GM12878 (cell line): ENCODE results near the gene EYS. TPM values are rescaled to one million over a fixed set of nuclear protein-coding genes. Genes with fewer than 3 reads are reported as not detected.

ENCODE experiments used
- ATAC-seq: fragments of 200-7000 bp; cut with Tn5 transposase; 3 replicates; pipeline ENCODE4 v1.9.1; 2020; ENCODE audit warnings: mild to moderate bottlenecking, moderate library complexity
- BruUV-seq: library from RNA; stranded (reverse); fragments of 400-500 nt; replicated peaks from 2 replicates; lab custom pipeline; 2021; lab: Mats Ljungman, UMichigan
- CTCF ChIA-PET: fragments of 300-600 bp; sonication (Branson Sonifier 250); formaldehyde crosslinking; extraction: SDS; loops from one replicate; lab custom pipeline; 2021; ENCODE audit warnings: inconsistent platforms; lab: Yijun Ruan, JAX
- POLR2A ChIA-PET: fragments of 350-600 bp; formaldehyde crosslinking; extraction: SDS; loops from one replicate; lab custom pipeline; 2021; ENCODE audit warnings: inconsistent platforms; lab: Charles Lee
- RAD21 ChIA-PET: fragments of 300-600 bp; sonication (Branson Sonifier 250); formaldehyde crosslinking; loops from one replicate; lab custom pipeline; 2023; ENCODE audit warnings: antibody characterized with exemption; ENCODE audit not compliant: unreplicated experiment; lab: Charles Lee
- SMC1A ChIA-PET: fragments of 300-600 bp; sonication (Branson Sonifier 250); formaldehyde crosslinking; loops from one replicate; lab custom pipeline; 2023; ENCODE audit not compliant: unreplicated experiment, uncharacterized antibody; lab: Charles Lee
- DNase-seq: peaks from one replicate; pipeline ENCODE4 v3.0.0-alpha.2; 2011; ENCODE audit warnings: low read depth, low spot score
- FAIRE-seq: peaks from 3 replicates; lab custom pipeline; 2011; peaks lifted over from hg19 to GRCh38; lab: Jason Lieb, UNC
- H2AFZ ChIP-seq: 2 replicates; pipeline ENCODE4 v1.6.0; 2011; ENCODE audit warnings: low read depth, low read length, control low read depth; ENCODE audit not compliant: control insufficient read depth
- H3K27ac ChIP-seq: 2 replicates; pipeline ENCODE4 v1.5.1; 2011; ENCODE audit warnings: control low read depth; ENCODE audit not compliant: control insufficient read depth, insufficient read depth
- H3K27me3 ChIP-seq, 2 experiments: replicated peaks in 1 of 2; 2 replicates each; pipeline versions ENCODE4 v1.6.0 to v1.6.1; 2011; ENCODE audit warnings: low read length in 1 of 2; ENCODE audit not compliant: control insufficient read depth in 2 of 2, insufficient read depth in 2 of 2
- H3K36me3 ChIP-seq, 2 experiments: 2 replicates each; pipeline ENCODE4 v1.5.1; 2011; ENCODE audit warnings: low read length in 1 of 2; ENCODE audit not compliant: control insufficient read depth in 2 of 2, insufficient read depth in 2 of 2
- H3K4me1 ChIP-seq: 2 replicates; pipeline ENCODE4 v1.6.1; 2011; ENCODE audit warnings: mild to moderate bottlenecking, low read length, moderate library complexity, mixed read lengths; ENCODE audit not compliant: control insufficient read depth, insufficient read depth
- H3K4me2 ChIP-seq: 2 replicates; pipeline ENCODE4 v1.6.0; 2011; ENCODE audit warnings: control low read depth; ENCODE audit not compliant: control insufficient read depth, insufficient read depth
- H3K4me3 ChIP-seq: fragments of 200-600 bp; sonication (generic); 2 replicates; pipeline ENCODE4 v1.5.1; 2016
- H3K79me2 ChIP-seq: 2 replicates; pipeline ENCODE4 v1.6.0; 2011; ENCODE audit warnings: low read length; ENCODE audit not compliant: control insufficient read depth, insufficient read depth
- H3K9ac ChIP-seq: 2 replicates; pipeline ENCODE4 v1.8.0; 2011; ENCODE audit warnings: low read length, control low read depth, mixed read lengths; ENCODE audit not compliant: control insufficient read depth, insufficient read depth
- H3K9me3 ChIP-seq: replicated peaks from 3 replicates; pipeline ENCODE4 v1.5.1; 2011; ENCODE audit warnings: mild to moderate bottlenecking, low read length; ENCODE audit not compliant: control insufficient read depth, insufficient read depth
- H4K20me1 ChIP-seq: 2 replicates; pipeline ENCODE4 v1.6.0; 2011; ENCODE audit not compliant: control insufficient read depth, insufficient read depth
- ASH2L ChIP-seq: fragments of 300-600, 200-600 bp; sonication (generic); IDR thresholded peaks from 2 replicates; pipeline ENCODE4 v1.6.1; 2017; ENCODE audit warnings: low read depth, mild to moderate bottlenecking, borderline replicate concordance
- BRCA1 ChIP-seq: IDR thresholded peaks from 2 replicates; pipeline ENCODE4 v1.6.1; 2011; ENCODE audit warnings: low read depth, low read length, improper control_type of control experiment
- CREB1 ChIP-seq: IDR thresholded peaks from 2 replicates; pipeline ENCODE4 v1.6.1; 2012; ENCODE audit warnings: low read depth, mild to moderate bottlenecking, inconsistent platforms
- FOXK2 ChIP-seq: fragments of 450-650 bp; IDR thresholded peaks from 2 replicates; pipeline ENCODE4 v1.6.1; 2017; ENCODE audit warnings: mild to moderate bottlenecking, moderate library complexity
- GABPA ChIP-seq: IDR thresholded peaks from 2 replicates; pipeline ENCODE4 v1.6.1; 2014; ENCODE audit warnings: antibody characterized with exemption, low read depth, mild to moderate bottlenecking, inconsistent platforms
- NBN ChIP-seq: fragments of 450-650 bp; IDR thresholded peaks from 2 replicates; pipeline ENCODE4 v1.6.1; 2016
- RELA ChIP-seq: fragments of 450-650 bp; IDR thresholded peaks from 2 replicates; pipeline ENCODE4 v1.8.0; 2014; ENCODE audit warnings: borderline replicate concordance; ENCODE audit not compliant: partially characterized antibody
- SPI1 ChIP-seq: IDR thresholded peaks from 2 replicates; pipeline ENCODE4 v1.6.1; 2011; ENCODE audit warnings: low read depth, mild to moderate bottlenecking, low read length, moderate library complexity, borderline replicate concordance; ENCODE audit not compliant: insufficient read depth
- SREBF2 ChIP-seq: IDR thresholded peaks from 2 replicates; pipeline ENCODE4 v1.6.1; 2012; ENCODE audit warnings: mild to moderate bottlenecking, low read length
- TCF12 ChIP-seq: IDR thresholded peaks from 2 replicates; pipeline ENCODE4 v1.6.1; 2011; ENCODE audit warnings: low read depth, mild to moderate bottlenecking, low read length
- YBX1 ChIP-seq: fragments of 450-650 bp; IDR thresholded peaks from 2 replicates; pipeline ENCODE4 v1.6.1; 2016; ENCODE audit warnings: antibody characterized with exemption
- WGBS: methylation state at CpG from one replicate; pipeline ENCODE4 v1.1.6; 2016; ENCODE audit warnings: low lambda C conversion rate; ENCODE audit not compliant: insufficient replicate concordance, insufficient coverage; ENCODE audit errors: missing lambda C conversion rate; 5-methylcytosine and 5-hydroxymethylcytosine counted together
- in situ Hi-C: fragments of 300-500 bp; cut with MboI; formaldehyde crosslinking; loops from 9 replicates; pipeline ENCODE4 v1.14.3; 2018; ENCODE audit warnings: mixed read lengths
- intact Hi-C: fragments of 100-400 bp; cut with micrococcal nuclease; formaldehyde crosslinking; loops from one replicate; pipeline ENCODE4 v1.14.2; 2022; ENCODE audit not compliant: unreplicated experiment
- polyA plus RNA-seq, 11 experiments: library from polyadenylated mRNA; depleted of rRNA in 4 of 11; unstranded in 6 of 11; stranded (reverse) in 5 of 11; fragments of >200 nt; fragmentation: Nextera tagmentation in 4 of 11; fragmentation: Illumina TruSeq in 1 of 11; extraction: Ambion mirVana in 4 of 11; extraction: Trizol in 1 of 11; gene quantifications; 1 replicate in 1 of 11; 2 replicates in 10 of 11; pipeline versions ENCODE4 v1.2.1 to v1.2.3, GENCODE V29; 2011 to 2016; ENCODE audit warnings: inconsistent platforms in 2 of 11, missing spikeins in 2 of 11, low read depth in 1 of 11
- total RNA-seq, 4 experiments: library from RNA; depleted of rRNA in 3 of 4; stranded (reverse); fragments of >200 nt in 3 of 4; fragmentation: Illumina TruSeq in 1 of 4; extraction: Trizol in 1 of 4; gene quantifications; 2 replicates each; pipeline versions ENCODE4 v1.2.1 to v1.2.3, GENCODE V29; 2013 to 2021
- TF ChIP-seq, protein P1 (sequence below): fragments of 450-650 bp; IDR thresholded peaks from 2 replicates; pipeline ENCODE4 v1.6.1; 2018; ENCODE audit warnings: borderline replicate concordance, mild to moderate bottlenecking; ENCODE audit not compliant: partially characterized antibody
- TF ChIP-seq, protein P2 (sequence below): fragments of 450-650 bp; IDR thresholded peaks from 2 replicates; pipeline ENCODE4 v1.6.1; 2017; ENCODE audit warnings: antibody characterized with exemption, mild to moderate bottlenecking, moderate library complexity
- TF ChIP-seq, protein P3 (sequence below): IDR thresholded peaks from 2 replicates; pipeline ENCODE4 v1.6.1; 2012; ENCODE audit warnings: low read depth, low read length, improper control_type of control experiment

The EYS gene
- total and polyA plus RNA-seq, 10 of the 15 experiments (the other 5 are each of a cell fraction or from before 2014, with no cell fraction given) = under 0.01 to 0.14 (median 0.02) TPM; not detected in 1

DNA sequence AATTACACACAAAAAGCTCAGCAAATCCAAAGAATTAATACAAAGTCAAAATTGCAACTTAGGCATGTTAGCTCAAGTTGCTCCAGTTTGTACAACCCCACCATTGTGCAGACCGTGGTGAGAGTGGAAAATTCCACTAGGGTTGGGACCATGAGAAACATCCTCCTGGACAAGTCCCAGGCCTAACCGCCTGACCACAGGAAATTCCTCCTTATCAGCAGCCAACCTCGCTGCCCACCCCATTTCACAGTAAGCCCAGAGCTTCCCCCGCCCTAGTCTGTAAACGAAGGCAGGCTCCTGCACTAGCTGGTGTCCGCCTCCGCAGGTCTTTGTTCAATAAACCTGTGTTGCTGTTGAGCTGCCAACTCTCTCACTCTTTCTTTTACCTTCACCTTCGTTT is 1023.3 kb downstream of the EYS start (continued):
- no peak for TF ChIP-seq SREBF2

DNA sequence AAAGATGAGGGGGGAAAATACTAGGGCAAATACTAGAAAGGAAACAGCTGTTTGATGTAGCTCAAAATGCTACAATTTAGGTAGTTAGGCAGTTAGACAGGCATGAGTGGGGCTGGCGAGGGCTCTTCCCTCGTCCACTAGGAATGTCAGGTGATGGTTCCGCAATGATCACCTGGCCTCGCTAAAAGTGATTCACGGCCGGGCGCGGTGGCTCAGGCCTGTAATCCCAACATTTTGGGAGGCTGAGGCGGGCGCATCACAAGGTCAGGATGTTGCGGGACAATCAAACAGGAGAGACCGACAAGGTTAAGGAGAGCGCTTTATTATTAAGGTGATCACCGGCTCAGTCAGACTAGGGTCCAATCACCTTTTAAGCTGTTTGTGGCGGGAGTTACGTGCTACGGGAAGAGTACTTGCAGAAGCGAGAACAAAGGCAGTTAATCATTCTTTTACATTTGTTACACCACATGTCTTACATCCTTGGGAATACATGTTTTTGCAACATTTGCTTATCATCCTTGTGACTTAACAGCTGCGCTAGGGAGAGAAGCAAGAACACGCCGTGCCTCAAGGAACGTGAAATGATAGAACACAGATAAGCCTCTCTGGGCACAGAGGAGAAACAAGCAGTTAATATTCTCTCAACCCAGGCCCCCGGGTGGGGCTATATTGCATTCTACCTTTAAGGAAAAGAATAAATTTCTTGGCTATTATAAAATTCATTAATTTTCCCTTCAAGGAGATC is 1025.4 kb downstream of the EYS start:
- H3K27ac ChIP-seq = no peak overlapping the region
- no peak overlapping the region for H3K9ac ChIP-seq
- intact Hi-C loops = no loop called here
- ChIA-PET POLR2A (no interaction called here), CTCF (no interaction called here), SMC1A (no interaction called here), RAD21 (no interaction called here)
- no peaks in the 10 kb centered on the region for H3K27me3 ChIP-seq
- no peaks in the 10 kb centered on the region for H3K36me3 ChIP-seq
- H3K79me2 ChIP-seq = no peaks in the 10 kb centered on the region
- no TSS peak for BruUV-seq
- no peak overlapping the region for H2AFZ ChIP-seq
- no peaks in the 10 kb centered on the region for H4K20me1 ChIP-seq
- in situ Hi-C loops = no loop called here
- H3K4me2 ChIP-seq = no peak overlapping the region
- WGBS = 60% methylated on average over 23 of the region's 23 CpGs
- ATAC-seq (no peak), DNase-seq (no peak), FAIRE-seq (no peak)
- H3K4me1 ChIP-seq = no peaks in the 10 kb centered on the region
- no peak overlapping the region for H3K4me3 ChIP-seq
- no peaks in the 10 kb centered on the region for H3K9me3 ChIP-seq
- TF ChIP-seq, protein P1, sequence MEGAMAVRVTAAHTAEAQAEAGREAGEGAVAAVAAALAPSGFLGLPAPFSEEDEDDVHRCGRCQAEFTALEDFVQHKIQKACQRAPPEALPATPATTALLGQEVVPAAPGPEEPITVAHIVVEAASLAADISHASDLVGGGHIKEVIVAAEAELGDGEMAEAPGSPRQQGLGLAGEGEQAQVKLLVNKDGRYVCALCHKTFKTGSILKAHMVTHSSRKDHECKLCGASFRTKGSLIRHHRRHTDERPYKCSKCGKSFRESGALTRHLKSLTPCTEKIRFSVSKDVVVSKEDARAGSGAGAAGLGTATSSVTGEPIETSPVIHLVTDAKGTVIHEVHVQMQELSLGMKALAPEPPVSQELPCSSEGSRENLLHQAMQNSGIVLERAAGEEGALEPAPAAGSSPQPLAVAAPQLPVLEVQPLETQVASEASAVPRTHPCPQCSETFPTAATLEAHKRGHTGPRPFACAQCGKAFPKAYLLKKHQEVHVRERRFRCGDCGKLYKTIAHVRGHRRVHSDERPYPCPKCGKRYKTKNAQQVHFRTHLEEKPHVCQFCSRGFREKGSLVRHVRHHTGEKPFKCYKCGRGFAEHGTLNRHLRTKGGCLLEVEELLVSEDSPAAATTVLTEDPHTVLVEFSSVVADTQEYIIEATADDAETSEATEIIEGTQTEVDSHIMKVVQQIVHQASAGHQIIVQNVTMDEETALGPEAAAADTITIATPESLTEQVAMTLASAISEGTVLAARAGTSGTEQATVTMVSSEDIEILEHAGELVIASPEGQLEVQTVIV = no peak
- no peak for TF ChIP-seq ASH2L
- no peak for TF ChIP-seq NBN
- TF ChIP-seq, protein P2, sequence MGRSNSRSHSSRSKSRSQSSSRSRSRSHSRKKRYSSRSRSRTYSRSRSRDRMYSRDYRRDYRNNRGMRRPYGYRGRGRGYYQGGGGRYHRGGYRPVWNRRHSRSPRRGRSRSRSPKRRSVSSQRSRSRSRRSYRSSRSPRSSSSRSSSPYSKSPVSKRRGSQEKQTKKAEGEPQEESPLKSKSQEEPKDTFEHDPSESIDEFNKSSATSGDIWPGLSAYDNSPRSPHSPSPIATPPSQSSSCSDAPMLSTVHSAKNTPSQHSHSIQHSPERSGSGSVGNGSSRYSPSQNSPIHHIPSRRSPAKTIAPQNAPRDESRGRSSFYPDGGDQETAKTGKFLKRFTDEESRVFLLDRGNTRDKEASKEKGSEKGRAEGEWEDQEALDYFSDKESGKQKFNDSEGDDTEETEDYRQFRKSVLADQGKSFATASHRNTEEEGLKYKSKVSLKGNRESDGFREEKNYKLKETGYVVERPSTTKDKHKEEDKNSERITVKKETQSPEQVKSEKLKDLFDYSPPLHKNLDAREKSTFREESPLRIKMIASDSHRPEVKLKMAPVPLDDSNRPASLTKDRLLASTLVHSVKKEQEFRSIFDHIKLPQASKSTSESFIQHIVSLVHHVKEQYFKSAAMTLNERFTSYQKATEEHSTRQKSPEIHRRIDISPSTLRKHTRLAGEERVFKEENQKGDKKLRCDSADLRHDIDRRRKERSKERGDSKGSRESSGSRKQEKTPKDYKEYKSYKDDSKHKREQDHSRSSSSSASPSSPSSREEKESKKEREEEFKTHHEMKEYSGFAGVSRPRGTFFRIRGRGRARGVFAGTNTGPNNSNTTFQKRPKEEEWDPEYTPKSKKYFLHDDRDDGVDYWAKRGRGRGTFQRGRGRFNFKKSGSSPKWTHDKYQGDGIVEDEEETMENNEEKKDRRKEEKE = no peak
- TF ChIP-seq CREB1 = no peak
- TF ChIP-seq TCF12 = no peak
- TF ChIP-seq FOXK2 = no peak
- TF ChIP-seq SPI1 = no peak
- no peak for TF ChIP-seq RELA
- no peak for TF ChIP-seq GABPA
- TF ChIP-seq, protein P3, sequence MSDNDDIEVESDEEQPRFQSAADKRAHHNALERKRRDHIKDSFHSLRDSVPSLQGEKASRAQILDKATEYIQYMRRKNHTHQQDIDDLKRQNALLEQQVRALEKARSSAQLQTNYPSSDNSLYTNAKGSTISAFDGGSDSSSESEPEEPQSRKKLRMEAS = no peak
- no peak for TF ChIP-seq BRCA1
- TF ChIP-seq YBX1 = no peak
